Measurements from ENCODE around the gene AFM.

AFM gene

GRCh38 chr4:73481358-73481757 lies at the start of gene AFM:
Gene AFM (plus strand): TSS chr4:73481745. CDS start chr4:73481776, 31 bp downstream.
- DNase-seq (ENCODE audit: low spot score), result no peak

- DNase-seq (ENCODE audit: low spot score), result no peak
Measured at GRCh38 chr4:73431813-73432168, 49.8 kb upstream of the AFM start.

GRCh38 chr4:73432169-73433000 lies 49.2 kb upstream of the AFM start:
- DNase-seq (ENCODE audit: low spot score), result no peak

GRCh38 chr4:73433140-73433539 lies 48.4 kb upstream of the AFM start:
- DNase-seq (ENCODE audit: low spot score), result no peak

GRCh38 chr4:73434311-73434710 lies 47.2 kb upstream of the AFM start:
- peak; percentile 38 for DNase-seq (ENCODE audit: low spot score)

- DNase-seq (ENCODE audit: low spot score), result no peak
Measured at GRCh38 chr4:73435984-73436383, 45.6 kb upstream of the AFM start, which contains the start of gene AFP. Gene AFP (plus strand): TSS chr4:73436221. CDS start chr4:73436263, 42 bp downstream.

GRCh38 chr4:73436674-73437557 lies 44.6 kb upstream of the AFM start:
- DNase-seq (ENCODE audit: low spot score), result no peak

GRCh38 chr4:73437558-73437956 lies 44.0 kb upstream of the AFM start:
- no peak for DNase-seq (ENCODE audit: low spot score)

GRCh38 chr4:73438048-73438447 lies 43.5 kb upstream of the AFM start:
- DNase-seq (ENCODE audit: low spot score), result no peak

- DNase-seq (ENCODE audit: low spot score), result no peak
Measured at GRCh38 chr4:73438582-73439215, 42.8 kb upstream of the AFM start.

- no peak for DNase-seq (ENCODE audit: low spot score)
Measured at GRCh38 chr4:73439445-73439844, 42.1 kb upstream of the AFM start.

- no peak for DNase-seq (ENCODE audit: low spot score)
Measured at GRCh38 chr4:73439991-73440390, 41.6 kb upstream of the AFM start.

- DNase-seq (ENCODE audit: low spot score), result no peak
Measured at GRCh38 chr4:73440653-73441052, 40.9 kb upstream of the AFM start.

GRCh38 chr4:73442275-73442674 lies 39.3 kb upstream of the AFM start:
- no peak for DNase-seq (ENCODE audit: low spot score)

GRCh38 chr4:73443224-73443623 lies 38.3 kb upstream of the AFM start:
- no peak for DNase-seq (ENCODE audit: low spot score)

GRCh38 chr4:73445383-73446335 lies 35.9 kb upstream of the AFM start:
- DNase-seq (ENCODE audit: low spot score), result no peak

- DNase-seq (ENCODE audit: low spot score), result peak; percentile 75
Measured at GRCh38 chr4:73446336-73446938, 35.1 kb upstream of the AFM start.

- no peak for DNase-seq (ENCODE audit: low spot score)
Measured at GRCh38 chr4:73447671-73448070, 33.9 kb upstream of the AFM start.

GRCh38 chr4:73448448-73449203 lies 32.9 kb upstream of the AFM start:
- no peak for DNase-seq (ENCODE audit: low spot score)

GRCh38 chr4:73450398-73451004 lies 31.0 kb upstream of the AFM start:
- no peak for DNase-seq (ENCODE audit: low spot score)
